GM21423 (cell line): ENCODE measurements around the gene VWF.

ENCODE experiments used
- ATAC-seq: cut with Tn5 transposase; IDR thresholded peaks from one replicate; pipeline ENCODE4 v1.9.1; 2021; ENCODE audit warnings: mild to moderate bottlenecking, moderate library complexity; ENCODE audit not compliant: unreplicated experiment

Gene VWF

DNA sequence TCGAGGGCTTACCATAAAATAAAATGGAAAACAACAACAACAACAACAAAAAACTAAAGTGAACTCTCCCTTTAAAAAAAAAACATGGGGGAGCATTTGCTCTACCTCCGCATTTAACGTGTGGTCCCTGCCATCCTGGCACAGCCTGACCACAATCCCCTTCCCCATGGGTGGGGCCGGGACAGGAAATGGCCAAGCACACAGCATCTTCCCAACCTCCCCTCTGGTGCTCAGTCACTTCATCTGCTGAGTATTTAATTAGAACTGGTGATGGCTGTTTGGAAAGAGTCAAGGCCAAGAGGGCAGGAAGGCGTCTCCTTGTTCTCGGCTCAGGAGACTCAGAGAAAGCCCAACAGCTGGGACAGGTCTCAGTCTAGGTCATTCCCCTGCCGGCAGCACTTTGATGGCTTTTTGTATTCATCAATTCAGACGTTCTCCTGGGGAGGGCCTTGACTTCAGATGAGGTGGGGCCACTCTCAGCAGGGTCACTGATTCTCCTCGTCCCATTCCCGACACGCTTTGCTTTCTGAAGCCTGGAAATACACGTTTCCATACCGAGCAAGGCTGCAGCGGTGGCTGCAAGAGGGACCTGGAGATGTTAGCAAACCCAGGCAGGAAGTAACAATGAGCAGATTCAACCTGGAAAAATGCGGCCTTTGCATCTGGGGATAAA, 223.8 kb downstream of the VWF start:
- ATAC-seq, result no peak

DNA sequence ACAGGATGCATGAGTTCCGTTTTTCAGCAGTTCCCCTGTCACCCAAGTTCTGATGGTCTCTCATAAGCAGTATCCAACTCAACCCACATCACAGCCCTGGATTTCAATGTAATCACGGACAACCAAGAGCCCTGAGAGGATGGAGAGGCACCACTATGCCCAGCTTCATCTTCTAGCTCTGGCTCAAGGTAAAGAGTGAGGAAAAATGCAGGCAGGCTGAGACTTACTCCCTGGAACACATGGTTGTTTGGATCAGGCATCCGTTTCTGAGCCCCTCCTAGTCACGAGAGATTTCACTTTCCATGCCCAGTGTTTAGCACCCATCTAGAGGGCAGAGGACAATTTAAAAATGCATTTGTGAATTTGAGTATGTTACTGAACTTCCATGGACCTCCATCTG, 224.4 kb downstream of the VWF start:
- no peak for ATAC-seq

DNA sequence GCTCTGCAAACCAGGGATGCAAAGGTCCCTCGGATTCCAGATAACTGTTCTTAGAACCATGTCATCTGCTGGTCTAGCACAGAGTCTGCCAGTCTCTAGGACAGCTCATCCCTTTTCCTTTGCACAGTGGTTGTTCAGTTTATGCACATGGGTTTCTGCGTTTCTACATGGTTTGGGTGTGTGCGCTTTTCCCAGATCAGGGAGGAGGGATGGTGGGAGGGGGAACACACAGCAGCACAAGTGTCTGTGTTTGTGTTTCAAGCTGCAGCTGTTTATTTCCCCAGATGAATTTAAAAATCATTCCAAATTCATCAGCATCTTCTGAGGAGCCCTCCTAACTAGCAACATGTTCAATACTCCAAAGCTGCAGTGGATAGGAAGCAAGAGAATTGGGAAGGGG, 224.8 kb downstream of the VWF start:
- no peak for ATAC-seq

DNA sequence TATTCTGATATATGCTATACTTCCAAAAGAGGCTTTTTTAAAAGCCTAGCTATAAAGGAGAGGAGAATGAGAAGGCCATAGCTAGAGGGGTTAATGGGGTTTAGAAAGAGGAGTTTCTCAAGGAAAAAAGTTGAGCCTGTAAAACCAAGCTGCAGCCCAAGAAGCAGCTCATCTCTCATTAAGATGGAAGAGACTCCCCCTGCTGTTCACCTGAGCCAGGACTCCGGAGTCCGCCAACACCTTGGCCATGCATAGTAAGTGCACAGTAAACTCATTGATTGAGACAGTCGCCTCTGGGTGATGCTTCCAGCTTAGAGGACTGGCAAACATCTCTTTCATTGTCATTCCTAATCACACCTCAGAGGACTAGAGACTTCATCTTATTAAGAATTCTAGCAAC, 225.6 kb downstream of the VWF start:
- ATAC-seq, result no peak
